Epithelial cell of prostate (primary cell): Measurements from ENCODE around the gene PLEKHM1.
"Not testable (repeated sequence)": the region's sequence is repeated elsewhere in the genome, so short reads cannot be mapped to it uniquely, and the experiment has no call there.

ENCODE experiments used
- DNase-seq: peaks from one replicate; pipeline ENCODE4 v3.0.0-alpha.2; 2011; ENCODE audit warnings: low read depth, low spot score
- H3K27ac ChIP-seq: fragments of 450-650 bp; 2 replicates; pipeline ENCODE4 v1.5.1; 2017; ENCODE audit warnings: mild to moderate bottlenecking

Gene PLEKHM1

DNA sequence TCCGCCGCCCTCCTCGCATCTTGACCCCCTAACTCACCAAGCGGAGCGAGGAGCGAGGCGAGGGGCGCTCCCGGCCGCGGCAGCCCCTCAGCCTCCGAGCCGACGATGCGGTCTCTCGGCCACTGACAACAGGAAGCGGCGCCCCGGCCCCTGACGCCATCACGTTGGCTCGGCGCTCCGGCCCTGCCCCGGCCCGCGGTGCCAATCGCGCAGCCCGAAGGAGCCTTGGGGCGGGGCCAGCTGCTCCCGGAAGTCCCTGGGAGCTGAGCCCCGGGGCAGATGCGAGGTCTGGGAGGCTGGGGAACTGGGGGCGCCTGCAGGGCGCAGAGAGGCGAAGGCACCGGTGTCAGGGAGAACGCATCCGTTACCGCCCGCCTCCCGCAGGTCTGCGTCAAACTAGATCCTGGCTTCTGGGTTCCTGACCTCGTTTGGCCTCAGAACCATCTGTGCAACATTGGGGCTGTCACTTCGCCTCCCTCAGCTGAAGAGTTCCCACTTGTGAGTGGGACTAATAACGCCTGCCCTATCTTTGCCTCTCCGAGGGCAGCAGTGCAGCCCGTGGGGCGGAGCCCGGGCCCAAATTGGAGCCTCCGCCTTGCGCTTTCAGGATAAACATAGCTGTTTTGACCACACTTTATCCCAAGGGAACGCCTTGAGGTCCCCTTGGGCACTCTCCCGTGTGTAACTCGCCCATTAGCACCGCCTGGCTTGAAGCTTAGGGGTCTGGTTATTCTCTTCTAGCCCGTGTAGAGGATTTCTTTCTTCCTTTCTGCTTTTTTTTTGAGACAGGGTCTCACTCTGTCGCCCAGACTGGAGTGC is at the start of gene PLEKHM1:
Gene PLEKHM1 (minus strand): TSS at position 107 of the 819 bp plus-strand sequence. CDS start 8,237 bp downstream, outside the sequence.
- not testable (repeated sequence) for DNase-seq
- H3K27ac ChIP-seq: peak within 1 kb of the TSS; percentile 89

DNA sequence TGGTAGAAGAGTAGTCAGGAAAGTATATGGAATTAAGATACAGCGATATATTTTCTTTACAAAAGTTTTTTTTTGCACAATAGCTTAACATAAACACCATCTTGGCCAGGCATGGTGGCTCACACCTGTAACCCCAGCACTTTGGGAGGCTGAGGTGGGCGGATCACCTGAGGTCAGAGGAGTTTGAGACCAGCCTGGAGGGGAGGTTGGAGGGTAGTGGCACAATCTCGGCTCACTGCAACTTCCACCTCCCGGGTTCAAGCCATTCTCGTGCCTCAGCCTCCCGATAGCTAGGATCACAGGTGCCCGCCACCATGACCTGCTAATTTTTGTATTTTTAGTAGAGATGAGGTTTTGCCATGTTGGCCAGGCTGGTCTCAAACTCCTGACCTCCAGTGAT is 47.6 kb upstream of the PLEKHM1 start:
- DNase-seq, H3K27ac ChIP-seq: not testable (repeated sequence)

DNA sequence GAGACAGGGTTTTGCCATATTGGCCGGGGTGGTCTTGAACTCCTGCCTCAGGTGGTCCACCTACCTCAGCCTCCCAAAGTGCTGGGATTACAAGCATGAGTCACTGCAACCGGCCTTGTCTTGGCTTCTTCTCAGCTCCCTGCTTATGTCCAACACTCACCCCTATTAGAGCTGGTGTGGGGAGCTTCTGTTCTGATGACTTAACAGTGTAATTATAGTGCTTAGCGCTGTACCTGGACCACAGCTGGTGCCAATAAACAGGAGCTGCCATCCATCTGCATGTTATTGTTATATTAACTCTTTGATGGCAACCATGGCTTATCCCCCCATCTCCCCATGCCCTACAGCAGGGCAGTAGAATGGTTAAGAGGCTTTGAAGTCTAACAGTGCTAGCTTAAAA is 15.6 kb upstream of the PLEKHM1 start:
- not testable (repeated sequence) for H3K27ac ChIP-seq, DNase-seq

DNA sequence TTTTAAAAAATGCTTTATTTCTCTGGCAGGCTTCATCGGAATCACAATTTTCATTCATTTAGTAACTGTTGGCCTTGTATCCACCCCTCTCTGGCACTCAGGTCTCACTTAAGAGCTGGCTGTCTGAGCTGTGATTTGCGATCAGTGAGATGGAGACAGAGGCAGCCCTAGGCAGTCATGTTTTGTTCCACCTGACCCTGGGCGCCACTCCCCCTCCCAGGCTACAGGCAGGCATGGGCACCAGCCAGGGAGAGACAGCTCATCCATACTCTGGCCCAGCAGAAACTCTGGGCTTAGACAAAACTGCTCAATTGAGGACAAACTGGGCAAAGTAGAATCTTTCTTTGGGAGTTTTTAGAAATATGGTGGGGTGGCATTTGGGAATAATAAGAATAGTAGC is 14.7 kb upstream of the PLEKHM1 start:
- H3K27ac ChIP-seq, DNase-seq: not testable (repeated sequence)

DNA sequence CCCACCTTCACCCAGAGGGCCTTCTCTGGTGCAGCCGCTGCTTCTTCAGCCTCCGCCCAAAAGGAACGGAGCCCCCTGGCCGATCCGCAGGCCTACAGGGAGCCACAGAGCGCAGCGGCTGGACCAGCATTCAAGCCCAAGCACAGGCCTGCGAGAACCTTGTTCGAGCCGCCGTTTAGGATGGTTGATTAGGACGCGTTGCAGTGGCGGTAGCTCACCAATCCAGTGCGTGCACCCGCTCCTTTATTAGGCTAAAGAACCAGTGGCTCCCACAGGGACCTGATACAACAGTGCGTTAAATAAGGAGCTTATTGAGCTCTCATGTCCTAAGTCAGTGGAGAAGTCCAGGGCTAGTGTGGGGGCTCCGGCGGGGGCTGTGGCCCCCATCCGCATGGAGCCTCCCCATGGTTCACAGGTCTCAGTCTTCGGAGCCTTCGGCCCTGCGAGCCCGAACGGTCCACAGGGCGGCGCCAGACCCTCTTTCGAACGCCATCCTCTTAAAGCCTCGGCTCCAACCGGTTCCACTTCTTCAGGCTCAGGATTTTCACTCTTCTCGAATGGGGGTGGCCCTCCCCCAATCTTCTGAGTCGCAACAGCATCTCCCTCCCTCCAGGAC is 10.7 kb upstream of the PLEKHM1 start:
- not testable (repeated sequence) for H3K27ac ChIP-seq, DNase-seq

DNA sequence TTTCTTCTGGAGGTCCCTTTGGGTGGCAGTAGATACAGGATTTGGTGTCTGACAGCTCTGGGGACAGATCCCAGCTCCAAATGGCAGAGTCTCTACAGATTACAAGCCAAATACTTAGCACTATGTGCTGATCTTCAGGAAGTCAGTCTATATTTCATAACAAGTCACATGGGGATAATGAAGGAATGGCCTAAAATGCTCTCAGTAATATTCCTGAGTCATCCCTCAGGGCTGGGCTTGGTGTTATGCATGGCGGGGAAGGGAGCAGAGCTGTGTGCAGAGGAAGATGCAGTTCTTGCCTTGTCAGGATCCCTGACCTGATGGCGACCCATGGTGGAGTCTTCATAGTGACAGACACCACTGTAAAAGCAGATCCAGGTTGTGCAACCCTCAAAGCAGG is 10.0 kb upstream of the PLEKHM1 start:
- H3K27ac ChIP-seq: peak overlapping the region; percentile 24
- DNase-seq: not testable (repeated sequence)

DNA sequence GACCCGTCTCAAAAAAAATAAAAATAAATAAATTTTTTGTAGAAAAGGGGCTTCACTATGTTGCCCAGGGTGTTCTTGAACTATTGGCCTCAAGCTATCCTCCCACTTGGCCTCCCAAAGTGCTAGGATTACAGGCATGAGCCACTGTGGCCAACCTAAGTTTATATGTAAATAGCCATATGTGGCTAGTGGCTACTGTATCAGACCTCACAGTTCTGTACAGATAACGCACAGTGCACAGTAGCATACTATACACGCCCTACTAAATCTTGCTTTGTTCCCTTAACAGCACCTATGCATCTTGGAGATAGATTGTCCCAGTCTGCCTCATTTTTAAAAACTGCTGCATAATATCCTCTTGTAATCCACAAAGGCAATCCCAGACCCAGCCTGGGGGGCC is 8.7 kb upstream of the PLEKHM1 start:
- not testable (repeated sequence) for DNase-seq, H3K27ac ChIP-seq

DNA sequence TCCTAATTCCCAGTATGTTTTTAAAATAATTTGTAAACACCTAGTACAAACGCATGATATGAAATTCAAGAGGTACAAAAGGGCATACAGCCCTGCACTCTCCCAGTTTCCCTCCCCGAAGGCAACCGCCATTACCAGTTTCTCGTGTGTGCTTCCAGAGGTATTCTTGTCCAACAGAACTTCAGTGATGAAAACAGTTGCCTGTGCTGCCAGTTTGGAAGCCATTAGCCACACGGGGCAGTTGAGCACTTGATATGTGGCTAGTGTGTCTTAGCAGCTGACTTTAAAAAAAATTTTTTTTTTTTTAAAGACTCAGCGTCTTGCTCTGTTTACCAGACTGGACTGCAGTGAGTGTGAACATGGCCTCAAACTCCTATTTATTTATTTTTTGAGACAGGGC is 7.9 kb upstream of the PLEKHM1 start:
- not testable (repeated sequence) for H3K27ac ChIP-seq, DNase-seq

DNA sequence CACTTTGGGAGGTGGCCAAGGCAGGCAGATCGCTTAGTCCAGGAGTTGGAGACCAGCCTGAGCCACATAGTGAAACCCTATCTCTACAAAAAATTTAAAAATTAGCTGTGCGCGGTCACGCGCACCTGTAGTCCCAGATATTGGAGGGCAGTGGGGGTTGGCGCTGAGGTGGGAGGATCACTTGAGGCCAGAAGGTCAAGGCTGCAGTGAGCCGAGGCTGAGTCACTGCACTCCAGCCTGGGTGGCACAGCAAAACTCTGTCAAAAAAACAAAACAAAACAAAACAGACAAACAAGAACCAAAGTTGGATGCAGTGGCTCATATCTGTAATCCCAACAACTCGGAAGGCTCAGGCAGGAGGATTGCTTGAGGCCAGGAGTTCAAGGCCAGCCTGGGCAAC is 6.9 kb upstream of the PLEKHM1 start:
- not testable (repeated sequence) for H3K27ac ChIP-seq

DNA sequence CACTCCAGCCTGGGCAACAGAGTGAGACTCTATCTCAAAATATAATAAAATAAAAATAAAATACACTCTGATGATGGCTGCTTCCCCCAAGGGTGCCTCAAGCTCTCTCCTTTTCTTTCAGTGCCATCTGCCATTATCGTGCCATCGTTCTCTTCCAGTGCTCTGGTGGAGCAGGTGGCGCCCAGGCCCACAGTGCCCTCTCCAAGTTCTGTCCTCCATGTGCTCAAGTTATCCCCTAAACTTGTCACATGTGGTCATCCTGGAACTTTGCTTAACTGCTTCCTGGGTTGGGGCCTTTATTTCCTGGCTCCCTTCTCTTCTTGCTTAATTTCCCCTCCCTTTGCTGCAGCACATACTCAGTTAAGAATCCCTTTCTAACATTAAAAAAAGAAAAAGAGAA is 6.0 kb upstream of the PLEKHM1 start:
- DNase-seq, H3K27ac ChIP-seq: not testable (repeated sequence)

More for the DNA sequence above, 6.9 kb upstream of the PLEKHM1 start:
- not testable (repeated sequence) for DNase-seq

DNA sequence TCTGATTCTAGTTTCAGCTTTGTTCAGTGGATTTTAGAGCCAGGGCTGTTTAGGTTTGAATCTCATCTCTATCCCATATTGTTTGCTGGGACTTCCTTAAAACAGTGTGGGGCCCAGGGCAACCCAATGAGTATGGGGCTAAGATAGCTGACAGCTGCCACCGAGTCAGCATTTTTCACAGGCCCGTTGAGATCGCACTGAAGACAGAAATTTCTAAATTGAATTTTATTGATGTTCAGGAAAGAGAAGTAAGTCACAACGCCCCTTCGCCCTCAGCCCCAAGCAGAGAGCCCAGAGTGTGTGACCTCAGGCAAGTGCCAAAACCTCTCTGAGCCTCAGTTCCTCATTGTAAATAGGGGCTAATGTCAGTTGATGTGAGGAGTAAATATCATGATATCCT is 4.0 kb upstream of the PLEKHM1 start:
- DNase-seq, H3K27ac ChIP-seq: not testable (repeated sequence)

DNA sequence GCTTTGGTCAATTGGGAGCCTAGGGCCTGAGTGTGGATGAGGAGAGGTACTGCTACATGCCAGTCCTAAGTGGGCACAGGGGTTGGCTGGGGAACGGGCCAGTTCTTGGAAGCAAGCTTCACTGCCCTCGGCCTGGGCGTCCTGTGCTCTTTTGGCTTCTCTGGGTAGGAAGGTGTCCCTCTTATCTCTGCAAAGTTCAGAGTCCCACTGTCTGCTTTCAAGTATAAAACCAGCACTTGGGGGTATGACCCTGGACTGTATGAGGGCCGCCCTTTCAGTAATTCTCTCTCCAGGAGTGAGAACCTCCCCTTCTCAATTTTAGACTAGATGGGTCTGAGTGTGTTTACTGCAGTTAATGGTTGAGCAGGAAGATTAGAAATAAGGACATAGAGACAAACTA is 1.6 kb upstream of the PLEKHM1 start:
- not testable (repeated sequence) for DNase-seq, H3K27ac ChIP-seq

DNA sequence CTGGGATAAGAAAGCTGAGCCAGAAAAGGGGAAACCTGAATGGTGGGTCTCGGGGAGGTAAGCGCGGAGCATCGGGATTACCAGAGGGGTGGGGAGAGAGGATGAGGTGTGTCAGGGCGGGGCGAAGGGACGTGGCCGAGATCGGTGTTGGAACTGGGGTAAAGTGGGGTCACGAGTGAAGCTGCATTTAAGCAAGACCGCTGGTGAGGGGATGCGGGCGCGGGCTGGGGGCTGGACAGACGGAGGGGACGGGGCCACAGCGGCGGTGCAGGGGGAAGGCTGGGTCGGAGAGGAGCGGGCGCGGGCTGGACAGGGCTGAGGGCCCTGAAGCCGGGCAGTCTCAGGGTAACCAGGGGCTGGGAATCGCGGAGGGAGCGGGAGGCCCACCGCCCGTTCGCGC is 323 bp downstream of the PLEKHM1 start:
- peak overlapping the region; percentile 89 for H3K27ac ChIP-seq
- DNase-seq: not testable (repeated sequence)

DNA sequence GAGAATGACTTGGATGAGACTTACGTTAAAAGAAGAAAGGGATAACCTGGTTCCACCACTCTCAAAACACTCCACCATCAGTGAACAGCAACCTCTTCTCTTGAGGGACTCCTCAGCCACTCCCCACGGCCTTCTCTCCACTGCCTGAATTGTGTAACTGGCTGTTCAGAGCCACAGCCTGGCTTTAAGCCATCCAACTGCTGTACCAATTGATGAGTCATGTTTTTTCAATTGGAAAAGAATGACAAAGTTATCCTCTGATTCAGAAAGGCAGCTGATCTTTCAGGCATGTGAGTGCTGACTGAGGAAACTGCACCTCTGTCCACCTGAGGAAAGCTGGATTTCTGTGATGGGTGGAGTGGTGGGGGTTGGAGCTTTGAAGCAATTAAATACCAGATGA is 2.8 kb downstream of the PLEKHM1 start:
- peak overlapping the region; percentile 89 for H3K27ac ChIP-seq

DNA sequence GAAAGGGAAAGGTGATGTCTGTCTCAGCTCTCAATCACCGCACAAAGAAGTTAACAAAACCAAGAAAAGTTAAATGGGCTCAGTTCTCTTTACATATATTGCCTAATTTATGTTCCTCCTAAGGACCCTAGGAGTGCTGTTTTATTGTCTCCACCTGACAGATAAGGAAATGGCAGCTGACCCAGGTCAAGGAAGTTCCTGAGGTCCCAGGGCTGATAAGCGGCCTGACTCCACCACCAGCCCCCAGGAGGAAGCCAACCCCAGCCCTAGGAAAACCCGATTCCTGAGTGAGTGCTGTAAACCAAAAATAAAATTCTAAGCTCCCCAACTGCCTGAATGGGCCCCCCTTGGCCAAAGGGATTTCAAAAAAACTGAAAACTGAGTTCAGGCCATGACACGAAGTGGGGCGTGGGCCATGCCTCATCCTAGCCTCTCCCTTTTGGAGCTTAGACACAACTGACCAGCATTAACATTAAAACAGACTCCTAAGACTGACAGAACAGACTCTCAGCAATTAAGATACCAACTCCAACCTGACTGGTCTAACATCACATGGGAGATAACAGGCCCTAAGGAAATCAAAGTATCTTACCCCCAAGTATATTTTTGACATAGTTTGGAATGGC is 6.8 kb downstream of the PLEKHM1 start:
- peak overlapping the region; percentile 83 for H3K27ac ChIP-seq
- DNase-seq: not testable (repeated sequence)

More for the DNA sequence above, 2.8 kb downstream of the PLEKHM1 start:
- DNase-seq: peak; percentile 64

DNA sequence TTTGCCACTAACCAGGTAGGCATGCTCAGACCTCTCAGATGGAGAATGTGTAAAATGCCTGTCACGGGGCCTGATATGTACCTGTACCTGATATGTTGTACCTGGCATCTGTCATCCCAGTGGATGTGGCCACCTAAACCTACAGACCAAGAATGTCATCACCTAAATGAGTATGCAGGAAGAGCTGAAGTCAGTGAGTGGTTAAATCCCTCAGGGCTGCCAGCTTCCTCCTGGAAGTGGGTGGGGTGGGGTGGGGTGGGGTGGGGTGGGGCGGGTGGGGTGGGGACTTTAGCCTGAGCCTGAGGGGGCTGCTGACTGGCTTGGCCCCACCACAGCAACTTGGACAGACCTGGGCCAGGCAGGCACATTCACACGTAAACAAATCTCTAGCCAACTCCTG is 7.3 kb downstream of the PLEKHM1 start:
- peak overlapping the region; percentile 83 for H3K27ac ChIP-seq
- DNase-seq: not testable (repeated sequence)

DNA sequence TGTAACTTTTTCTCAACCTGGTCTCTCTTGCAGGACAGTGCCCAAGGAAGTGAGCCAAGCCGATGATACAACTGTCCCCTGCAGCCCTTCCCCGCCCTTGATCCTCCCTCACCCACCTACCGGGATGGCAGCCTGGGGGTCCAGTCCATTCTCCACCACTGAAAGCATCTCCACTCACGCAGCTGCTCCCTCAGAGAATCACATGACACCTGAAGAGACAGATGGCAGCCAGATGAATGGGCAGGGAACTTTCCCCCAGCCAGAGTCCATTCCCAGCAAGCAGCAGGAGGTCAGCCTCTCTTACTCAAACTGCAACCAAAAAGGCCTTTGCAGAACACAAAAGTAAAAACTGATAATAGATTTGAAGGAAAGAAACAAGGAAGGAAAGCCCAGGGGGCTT is 8.2 kb downstream of the PLEKHM1 start:
- peak overlapping the region; percentile 83 for H3K27ac ChIP-seq
- DNase-seq: not testable (repeated sequence)

DNA sequence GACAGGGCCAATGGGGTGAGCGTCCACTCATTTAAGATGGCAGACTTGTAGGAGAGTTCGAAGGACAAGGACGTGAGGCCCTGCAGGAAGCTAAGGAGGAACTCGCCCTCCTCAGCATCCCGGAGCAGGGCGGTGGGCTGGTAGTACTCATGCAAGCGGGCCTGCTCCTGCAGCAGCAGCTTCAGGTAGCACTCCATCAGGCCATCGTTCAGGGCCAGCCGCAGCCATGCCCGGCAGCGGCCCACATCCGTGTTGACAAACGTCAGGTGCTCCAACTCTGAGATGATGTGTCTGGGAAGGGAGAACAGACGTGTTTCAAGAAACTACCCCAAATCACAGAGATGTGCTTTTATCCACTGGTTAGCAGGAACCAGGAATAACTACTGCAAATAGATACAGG is 15.1 kb downstream of the PLEKHM1 start:
- not testable (repeated sequence) for DNase-seq, H3K27ac ChIP-seq

DNA sequence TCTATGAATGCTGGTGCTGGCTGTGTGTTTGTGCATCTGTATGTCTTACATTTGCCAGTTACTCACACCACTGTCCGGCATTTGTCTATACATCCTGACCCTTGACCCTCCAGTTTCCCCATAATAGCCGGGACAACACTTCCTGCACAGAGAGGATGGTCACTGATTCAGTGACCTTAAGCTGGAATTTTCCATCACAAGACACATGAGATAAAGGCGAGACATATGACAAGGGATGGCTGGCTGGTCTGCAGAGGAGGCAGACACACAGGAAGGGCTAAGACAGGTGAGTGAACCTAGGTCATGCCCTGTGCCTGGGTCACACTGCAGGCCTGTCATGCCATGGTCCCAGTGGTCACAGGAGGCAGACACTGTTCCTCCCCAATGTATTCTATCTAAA is 18.3 kb downstream of the PLEKHM1 start:
- not testable (repeated sequence) for DNase-seq, H3K27ac ChIP-seq

DNA sequence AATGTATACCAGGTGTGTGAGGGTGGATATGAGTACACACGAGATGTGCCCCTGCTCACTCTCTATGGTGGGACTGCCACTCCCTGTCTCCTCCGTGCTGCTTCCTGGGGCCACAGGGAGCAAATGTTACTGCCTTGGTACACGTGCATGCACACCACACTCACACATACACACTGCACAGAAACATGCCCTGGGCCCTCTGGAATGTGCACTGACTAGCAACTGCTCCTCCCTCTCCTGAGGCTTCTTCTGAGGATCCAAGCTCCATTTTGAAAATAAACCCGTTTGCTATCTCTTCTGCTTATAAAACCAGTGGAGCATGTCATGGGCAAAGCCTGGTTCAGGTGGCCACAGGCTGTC is 21.3 kb downstream of the PLEKHM1 start:
- DNase-seq: not testable (repeated sequence)
- H3K27ac ChIP-seq: peak overlapping the region; percentile 48
